ENCODE data around the gene CYP4V2.

Gene CYP4V2

DNA sequence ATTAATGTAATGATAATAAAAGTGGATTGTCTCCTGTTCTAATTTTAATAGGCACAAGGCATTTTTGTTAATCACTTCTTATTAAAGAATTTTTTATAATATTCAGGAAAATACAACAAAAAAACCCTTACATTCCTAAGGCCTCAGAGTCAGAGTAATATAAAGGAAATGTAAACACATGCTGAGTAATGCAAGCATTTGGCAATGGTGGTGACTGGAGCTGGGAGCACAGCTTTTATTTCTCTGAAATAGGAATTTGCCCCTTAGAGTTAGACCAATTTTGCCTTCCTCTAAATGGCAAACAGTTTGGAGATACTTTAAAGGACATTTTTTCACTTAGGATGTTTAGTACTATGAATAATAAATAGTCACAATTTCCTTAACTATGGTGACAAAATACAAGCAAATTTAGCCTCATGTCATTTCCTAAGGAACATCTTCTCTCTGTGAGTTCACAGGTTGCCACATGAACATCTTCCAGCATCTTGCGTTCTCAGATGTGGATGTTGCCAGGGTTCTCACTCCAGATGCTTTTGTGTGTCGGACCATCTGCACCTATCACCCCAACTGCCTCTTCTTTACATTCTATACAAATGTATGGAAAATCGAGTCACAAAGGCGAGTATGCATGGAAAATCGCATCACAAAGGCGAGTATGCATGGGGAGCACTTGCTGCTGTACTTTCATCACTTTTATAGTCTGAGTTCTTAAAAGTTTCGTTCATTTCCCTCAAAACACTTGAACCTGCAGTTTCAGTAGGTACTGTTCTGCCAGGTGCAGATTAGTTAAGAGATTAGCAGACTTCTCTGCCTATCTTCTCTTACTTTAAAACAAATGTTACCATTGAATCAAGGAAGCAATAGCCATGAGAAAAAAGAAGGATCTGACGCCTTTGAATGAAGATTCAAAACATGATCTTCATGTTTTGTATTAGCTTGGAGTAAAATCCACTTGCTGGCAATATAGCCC is 58.7 kb downstream of the CYP4V2 start:
- intact Hi-C loops (cut with DNase I; ENCODE audit: low total_unique reads): loop anchor here (10.0 kb wide), 1 partner anchor 1665 kb away; no protein-coding TSS in a partner anchor
- TF ChIP-seq, protein P1, sequence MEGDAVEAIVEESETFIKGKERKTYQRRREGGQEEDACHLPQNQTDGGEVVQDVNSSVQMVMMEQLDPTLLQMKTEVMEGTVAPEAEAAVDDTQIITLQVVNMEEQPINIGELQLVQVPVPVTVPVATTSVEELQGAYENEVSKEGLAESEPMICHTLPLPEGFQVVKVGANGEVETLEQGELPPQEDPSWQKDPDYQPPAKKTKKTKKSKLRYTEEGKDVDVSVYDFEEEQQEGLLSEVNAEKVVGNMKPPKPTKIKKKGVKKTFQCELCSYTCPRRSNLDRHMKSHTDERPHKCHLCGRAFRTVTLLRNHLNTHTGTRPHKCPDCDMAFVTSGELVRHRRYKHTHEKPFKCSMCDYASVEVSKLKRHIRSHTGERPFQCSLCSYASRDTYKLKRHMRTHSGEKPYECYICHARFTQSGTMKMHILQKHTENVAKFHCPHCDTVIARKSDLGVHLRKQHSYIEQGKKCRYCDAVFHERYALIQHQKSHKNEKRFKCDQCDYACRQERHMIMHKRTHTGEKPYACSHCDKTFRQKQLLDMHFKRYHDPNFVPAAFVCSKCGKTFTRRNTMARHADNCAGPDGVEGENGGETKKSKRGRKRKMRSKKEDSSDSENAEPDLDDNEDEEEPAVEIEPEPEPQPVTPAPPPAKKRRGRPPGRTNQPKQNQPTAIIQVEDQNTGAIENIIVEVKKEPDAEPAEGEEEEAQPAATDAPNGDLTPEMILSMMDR (IDR thresholded peaks at IDR 0.05): no peak
- H3K9me3 ChIP-seq: no peaks in the 10 kb centered on the region

DNA sequence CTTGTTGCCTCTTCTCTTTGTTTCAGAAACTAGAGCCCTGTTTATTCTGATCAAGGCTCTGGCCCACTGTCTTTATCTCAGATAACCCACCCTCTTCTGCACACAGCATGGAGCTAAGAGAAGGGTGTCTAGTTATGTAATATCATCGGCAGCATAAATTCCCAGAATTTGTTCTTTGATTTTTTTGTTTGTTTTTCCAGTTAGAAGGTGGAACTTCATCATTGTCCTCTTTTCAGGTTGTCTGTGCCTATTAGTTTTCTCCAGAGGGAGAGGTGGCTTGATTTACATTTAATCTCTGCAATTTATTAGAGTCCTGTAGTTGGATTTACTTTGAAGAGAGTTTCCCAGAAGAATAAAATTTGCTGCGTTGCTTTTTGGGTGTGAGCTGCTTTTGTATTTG is 59.4 kb downstream of the CYP4V2 start:
- Histone ChIP-seq H3K27me3 (no peaks in the 10 kb centered on the region), H3K27ac (no peak overlapping the region), H3K4me1 (no peaks in the 10 kb centered on the region), H3K4me3 (no peak overlapping the region), H3K36me3 (peaks cover 0 to 16% (median 0%) of the 10 kb centered on the region in 3 donors), H3K9me3 (no peaks in the 10 kb centered on the region)
- intact Hi-C loops (cut with DNase I; ENCODE audit: low total_unique reads): no loop called here
- DNase-seq: no peak
- TF ChIP-seq, protein P1 (IDR thresholded peaks at IDR 0.05): no peak

More for the DNA sequence above, 58.7 kb downstream of the CYP4V2 start:
- peaks cover 0 to 16% (median 0%) of the 10 kb centered on the region in 3 donors for H3K36me3 ChIP-seq
- no peaks in the 10 kb centered on the region for H3K27me3 ChIP-seq
- no peaks in the 10 kb centered on the region for H3K4me1 ChIP-seq
- H3K27ac ChIP-seq: no peak overlapping the region
- DNase-seq: no peak
- H3K4me3 ChIP-seq: no peak overlapping the region

DNA sequence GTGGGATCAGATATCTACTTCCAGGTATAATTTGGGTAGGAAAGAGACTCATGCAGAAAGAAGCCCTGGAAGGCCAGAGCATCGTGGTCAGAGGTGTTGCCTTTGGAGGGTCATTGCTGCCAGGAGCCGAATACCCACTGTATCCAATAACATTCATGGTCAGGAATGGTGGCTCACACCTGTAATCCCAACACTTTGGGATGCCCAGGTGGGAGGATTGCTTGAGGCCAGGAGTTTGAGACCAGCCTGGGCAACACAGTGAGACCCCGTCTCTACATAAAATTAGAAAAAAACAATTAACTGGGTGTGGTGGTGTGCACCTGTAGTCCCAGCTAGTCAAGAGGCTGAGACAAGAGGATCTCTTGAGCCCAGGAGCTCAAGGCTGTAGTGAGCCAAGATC is 63.8 kb downstream of the CYP4V2 start:
- intact Hi-C loops (cut with DNase I; ENCODE audit: low total_unique reads): no loop called here
- TF ChIP-seq, protein P1 (IDR thresholded peaks at IDR 0.05): no peak
- no peaks in the 10 kb centered on the region for H3K9me3 ChIP-seq

DNA sequence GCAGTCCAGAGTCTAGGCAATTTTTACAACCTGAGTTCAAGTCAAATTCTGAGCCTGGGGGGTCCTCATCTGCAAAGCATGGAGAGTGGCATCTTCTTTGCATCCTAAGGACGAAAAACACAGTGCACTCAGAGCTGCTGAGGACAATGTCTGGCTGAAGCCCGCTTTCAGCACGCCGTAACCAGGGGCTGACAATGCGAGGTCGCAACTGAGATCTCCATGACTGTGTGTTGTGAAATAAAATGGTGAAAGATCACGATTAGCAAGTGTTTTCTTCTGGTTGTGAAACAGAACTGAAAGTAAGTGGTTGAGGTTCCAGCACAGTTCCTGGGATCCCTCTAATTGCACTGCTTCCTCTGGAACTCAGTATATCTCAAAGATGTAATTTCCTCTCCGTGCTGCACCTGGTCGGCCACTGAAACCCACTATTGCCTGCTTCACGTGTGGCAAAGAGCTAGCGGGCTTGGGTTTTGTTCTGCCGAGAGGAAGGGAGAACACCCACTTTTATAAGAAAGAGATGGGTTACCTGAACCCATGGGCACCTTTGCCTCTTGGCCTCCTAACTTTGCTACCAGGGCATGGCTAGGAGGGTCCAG is 66.9 kb downstream of the CYP4V2 start:
- peaks cover 0 to 18% (median 5%) of the 10 kb centered on the region in 3 donors for H3K36me3 ChIP-seq
- H3K4me3 ChIP-seq: no peak overlapping the region
- no peaks in the 10 kb centered on the region for H3K4me1 ChIP-seq
- TF ChIP-seq, protein P1 (IDR thresholded peaks at IDR 0.05): no peak
- H3K9me3 ChIP-seq: no peaks in the 10 kb centered on the region
- intact Hi-C loops (cut with DNase I; ENCODE audit: low total_unique reads): no loop called here
- DNase-seq: no peak
- H3K27me3 ChIP-seq: no peaks in the 10 kb centered on the region
- no peak overlapping the region for H3K27ac ChIP-seq

More for the DNA sequence above, 63.8 kb downstream of the CYP4V2 start:
- Histone ChIP-seq H3K27me3 (no peaks in the 10 kb centered on the region), H3K27ac (no peak overlapping the region), H3K4me1 (no peaks in the 10 kb centered on the region), H3K36me3 (peaks cover 0 to 35% (median 5%) of the 10 kb centered on the region in 3 donors), H3K4me3 (no peak overlapping the region)
- no peak for DNase-seq

DNA sequence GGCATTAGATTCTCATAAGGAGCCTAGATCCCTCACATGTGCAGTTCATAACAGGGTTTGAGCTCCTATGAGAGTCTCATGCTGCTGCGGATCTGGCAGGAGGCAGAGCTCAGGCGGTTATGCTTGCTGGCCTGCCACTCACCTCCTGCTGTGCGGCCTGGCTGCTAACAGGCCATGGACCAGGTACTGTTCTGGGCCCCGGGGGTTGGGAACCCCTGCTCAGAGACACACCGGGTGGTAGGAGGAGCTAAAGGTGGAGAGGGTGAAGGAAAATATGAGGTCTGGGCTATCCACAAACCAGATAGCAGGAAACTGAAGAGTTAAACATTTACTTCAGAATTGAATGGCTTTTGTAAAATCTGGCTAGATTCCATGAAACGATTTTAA is 68.7 kb downstream of the CYP4V2 start:
- no peak for DNase-seq
- intact Hi-C loops (cut with DNase I; ENCODE audit: low total_unique reads): no loop called here
- Histone ChIP-seq H3K4me3 (no peak overlapping the region), H3K27ac (no peak overlapping the region), H3K27me3 (no peaks in the 10 kb centered on the region), H3K9me3 (no peaks in the 10 kb centered on the region), H3K36me3 (peaks cover 0 to 18% (median 5%) of the 10 kb centered on the region in 3 donors), H3K4me1 (no peaks in the 10 kb centered on the region)
- TF ChIP-seq, protein P1 (IDR thresholded peaks at IDR 0.05): no peak
